Glutamatergic neuron (in vitro differentiated cells): ENCODE measurements around the gene BMPER. TPM values are rescaled to one million over a fixed set of nuclear protein-coding genes. Genes with fewer than 3 reads are reported as not detected.

Experiments
- DNase-seq: peaks from one replicate; pipeline ENCODE4 v3.0.0; 2022
- H3K27ac Mint-ChIP-seq: one replicate; pipeline ENCODE4 v1.8.0; 2020; ENCODE audit warnings: mild to moderate bottlenecking, mixed read lengths, inconsistent platforms; ENCODE audit not compliant: unreplicated experiment
- H3K27me3 Mint-ChIP-seq: one replicate; pipeline ENCODE4 v1.8.0; 2020; ENCODE audit warnings: mild to moderate bottlenecking, moderate library complexity, mixed read lengths, inconsistent platforms; ENCODE audit not compliant: unreplicated experiment
- H3K36me3 Mint-ChIP-seq: one replicate; pipeline ENCODE4 v1.8.0; 2020; ENCODE audit warnings: mild to moderate bottlenecking, mixed read lengths, inconsistent platforms; ENCODE audit not compliant: unreplicated experiment
- H3K4me1 Mint-ChIP-seq: one replicate; pipeline ENCODE4 v1.8.0; 2020; ENCODE audit warnings: mild to moderate bottlenecking, low read depth, mixed read lengths, inconsistent platforms; ENCODE audit not compliant: unreplicated experiment
- H3K4me3 Mint-ChIP-seq: one replicate; pipeline ENCODE4 v1.8.0; 2020; ENCODE audit warnings: mild to moderate bottlenecking, mixed read lengths, inconsistent platforms; ENCODE audit not compliant: unreplicated experiment
- H3K9me3 Mint-ChIP-seq: one replicate; pipeline ENCODE4 v1.8.0; 2020; ENCODE audit warnings: mild to moderate bottlenecking, moderate library complexity, mixed read lengths, inconsistent platforms; ENCODE audit not compliant: unreplicated experiment
- CTCF ChIP-seq: fragments of 200-600 bp; sonication (generic); IDR thresholded peaks from one replicate; pipeline ENCODE4 v1.5.0; 2021; ENCODE audit not compliant: partially characterized antibody, unreplicated experiment
- long read RNA-seq: library from polyadenylated mRNA; unstranded; transcript quantifications from one replicate; pipeline ENCODE4 v2.0.0, GENCODE V29; 2020; ENCODE audit not compliant: unreplicated experiment
- total RNA-seq: library from RNA; stranded (reverse); fragmentation: NEBNext Ultra II Directional; extraction: Animal tissue kit (Norgen Biotek cat#: 25700); gene quantifications from one replicate; pipeline ENCODE4 v1.2.1, GENCODE V29; 2021; ENCODE audit not compliant: unreplicated experiment

BMPER gene
- 16.2 TPM for total RNA-seq
- long read RNA-seq, partial matches to known transcripts, result 1 of 4 reads
- long read RNA-seq, other reads (novel, unspliced or antisense), result 1 of 4 reads

GRCh38 chr7:33905389-33906032 is at the start of gene BMPER:
Gene BMPER (plus strand): TSS chr7:33905539. CDS start chr7:33905614, 75 bp downstream.
- Mint-ChIP-seq H3K4me3 (peak within 1 kb of the TSS; percentile 98), H3K36me3 (no peaks in the 10 kb centered on the region), H3K9me3 (no peaks in the 10 kb centered on the region), H3K27ac (peak within 1 kb of the TSS; percentile 89), H3K4me1 (peaks cover 2% of the 10 kb centered on the region), H3K27me3 (peaks cover 3% of the 10 kb centered on the region)
- peak; percentile 76 for DNase-seq
- TF ChIP-seq CTCF, result no peak

- no peak for TF ChIP-seq CTCF
- Mint-ChIP-seq H3K9me3 (peaks cover 5% of the 10 kb centered on the region), H3K4me1 (no peaks in the 10 kb centered on the region), H3K36me3 (peaks cover 20% of the 10 kb centered on the region), H3K27ac (no peak overlapping the region), H3K4me3 (no peak overlapping the region), H3K27me3 (no peaks in the 10 kb centered on the region)
- no peak for DNase-seq
These were observed 43.4 kb upstream of the BMPER start for GRCh38 chr7:33861947-33862346.

GRCh38 chr7:33862946-33863814 is 42.2 kb upstream of the BMPER start:
- Mint-ChIP-seq H3K4me1 (no peaks in the 10 kb centered on the region), H3K36me3 (peaks cover 18% of the 10 kb centered on the region), H3K27me3 (no peaks in the 10 kb centered on the region), H3K27ac (no peak overlapping the region), H3K9me3 (peaks cover 5% of the 10 kb centered on the region), H3K4me3 (no peak overlapping the region)
- no peak for TF ChIP-seq CTCF
- no peak for DNase-seq

- no peak for TF ChIP-seq CTCF
- Mint-ChIP-seq H3K4me3 (no peak overlapping the region), H3K27me3 (peaks cover 2% of the 10 kb centered on the region), H3K4me1 (peaks cover 3% of the 10 kb centered on the region), H3K9me3 (peaks cover 1% of the 10 kb centered on the region), H3K27ac (no peak overlapping the region), H3K36me3 (no peaks in the 10 kb centered on the region)
- DNase-seq, result no peak
These were observed 37.2 kb upstream of the BMPER start for GRCh38 chr7:33868166-33868565.
